ENCODE data around the gene PCBP2. TPM values are rescaled to one million over a fixed set of nuclear protein-coding genes. Genes with fewer than 3 reads are reported as not detected.

PCBP2 gene
- polyA plus RNA-seq, 1 experiment = 286 TPM

DNA sequence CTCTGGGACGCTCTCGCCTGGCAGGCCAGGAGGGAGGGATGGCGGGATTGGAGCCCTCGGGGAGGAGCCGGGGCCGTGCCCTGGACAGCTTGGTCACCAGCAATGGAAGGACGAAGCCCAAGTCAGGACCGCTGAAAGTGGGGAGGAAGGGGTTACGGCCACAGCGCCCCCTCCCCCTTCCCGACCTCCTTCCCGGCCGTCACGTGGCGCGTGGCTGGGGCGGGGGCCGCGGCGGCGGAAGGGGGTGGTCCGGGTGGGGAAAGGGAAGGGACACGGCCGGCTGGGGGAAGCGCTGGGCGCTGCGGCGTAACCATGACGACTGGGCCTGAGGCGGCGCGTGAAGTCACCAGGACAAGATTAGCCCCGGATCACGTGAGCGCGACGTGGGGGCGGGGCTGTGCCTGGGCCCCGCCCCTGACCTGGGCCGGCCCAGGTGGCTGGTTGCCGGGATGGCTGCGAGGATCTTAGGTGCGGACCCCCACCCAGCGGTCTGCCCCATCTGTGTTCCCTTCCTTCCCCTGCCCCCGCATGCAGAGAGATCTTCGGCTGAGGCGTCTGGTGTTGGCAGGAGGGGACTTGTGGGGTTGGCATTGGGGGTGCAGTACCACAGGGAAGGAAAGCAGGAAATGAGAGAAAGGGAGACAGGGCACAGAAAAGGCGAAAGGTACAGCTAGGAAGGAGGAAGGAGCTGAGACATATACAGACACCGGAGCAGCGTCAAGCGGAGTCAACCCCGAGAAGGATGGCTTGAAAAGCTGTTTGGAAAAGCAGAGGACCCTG lies 41.1 kb downstream of the PCBP2 start:
- ChIA-PET CTCF (interaction anchor here (1.7 to 2.1 kb wide), 2 partner anchors 16 to 171 kb away, joined by 4 to 5 read pairs; no protein-coding TSS in a partner anchor), POLR2A (interaction anchor here (1.1 to 1.7 kb wide), 5 partner anchors 7 to 21 kb away, joined by 4 to 14 read pairs (median 7); partner anchors contain the start of gene TARBP2)
- TF ChIP-seq, protein P1, sequence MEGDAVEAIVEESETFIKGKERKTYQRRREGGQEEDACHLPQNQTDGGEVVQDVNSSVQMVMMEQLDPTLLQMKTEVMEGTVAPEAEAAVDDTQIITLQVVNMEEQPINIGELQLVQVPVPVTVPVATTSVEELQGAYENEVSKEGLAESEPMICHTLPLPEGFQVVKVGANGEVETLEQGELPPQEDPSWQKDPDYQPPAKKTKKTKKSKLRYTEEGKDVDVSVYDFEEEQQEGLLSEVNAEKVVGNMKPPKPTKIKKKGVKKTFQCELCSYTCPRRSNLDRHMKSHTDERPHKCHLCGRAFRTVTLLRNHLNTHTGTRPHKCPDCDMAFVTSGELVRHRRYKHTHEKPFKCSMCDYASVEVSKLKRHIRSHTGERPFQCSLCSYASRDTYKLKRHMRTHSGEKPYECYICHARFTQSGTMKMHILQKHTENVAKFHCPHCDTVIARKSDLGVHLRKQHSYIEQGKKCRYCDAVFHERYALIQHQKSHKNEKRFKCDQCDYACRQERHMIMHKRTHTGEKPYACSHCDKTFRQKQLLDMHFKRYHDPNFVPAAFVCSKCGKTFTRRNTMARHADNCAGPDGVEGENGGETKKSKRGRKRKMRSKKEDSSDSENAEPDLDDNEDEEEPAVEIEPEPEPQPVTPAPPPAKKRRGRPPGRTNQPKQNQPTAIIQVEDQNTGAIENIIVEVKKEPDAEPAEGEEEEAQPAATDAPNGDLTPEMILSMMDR (IDR thresholded peaks at IDR 0.05; ENCODE audit: low read depth, low read length) = no peak
- H3K27me3 ChIP-seq (ENCODE audit: control insufficient read depth, insufficient read depth, low read length) = no peaks in the 10 kb centered on the region
- H3K27ac ChIP-seq (ENCODE audit: low read depth, low read length) = peak overlapping the region; percentile 65
- peak overlapping the region; percentile 60 for H3K4me3 ChIP-seq (ENCODE audit: low read depth, low read length)
- no peaks in the 10 kb centered on the region for H3K9me3 ChIP-seq (ENCODE audit: control insufficient read depth, insufficient read depth, low read length)
- no peak for DNase-seq (ENCODE audit: low read depth, low spot score)

DNA sequence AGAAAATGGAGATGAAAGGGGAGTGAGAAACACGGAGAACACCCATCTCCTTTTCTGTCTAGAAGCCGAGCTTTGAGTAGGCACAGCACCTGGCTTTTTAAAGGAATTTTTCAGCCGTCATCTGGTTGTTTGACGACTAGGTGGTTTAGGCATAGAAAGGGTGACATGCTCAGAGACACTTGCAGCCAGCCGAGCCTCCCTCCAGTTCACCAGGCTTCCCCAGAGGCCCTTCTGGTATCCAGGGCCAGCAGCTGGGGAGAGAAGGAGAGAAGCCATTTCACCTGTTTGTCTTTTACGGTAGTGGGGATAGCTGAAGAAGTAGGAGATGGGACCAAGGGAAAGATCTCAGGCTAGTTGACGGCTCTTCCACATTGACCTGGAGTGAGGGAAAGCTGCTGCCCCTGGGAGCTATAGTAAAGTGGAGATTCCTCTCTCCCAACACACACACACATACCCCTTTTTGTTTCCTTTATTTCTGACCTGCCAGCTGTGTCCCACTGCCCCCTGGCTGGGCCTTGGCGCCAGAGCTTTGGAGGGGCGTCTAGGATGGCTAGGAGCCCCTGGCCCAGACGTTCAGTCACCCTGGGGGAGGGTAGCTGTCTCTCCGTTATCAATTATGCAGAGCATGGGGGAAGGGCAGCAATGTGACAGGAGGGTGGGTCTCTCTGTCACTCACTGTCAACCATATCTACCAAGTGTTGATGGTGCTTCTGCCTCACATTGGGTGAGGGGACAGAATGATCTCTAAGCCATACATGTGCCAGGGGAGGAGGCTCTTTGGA lies 41.9 kb downstream of the PCBP2 start:
- Histone ChIP-seq H3K27me3 (ENCODE audit: control insufficient read depth, insufficient read depth, low read length) (no peaks in the 10 kb centered on the region), H3K9me3 (ENCODE audit: control insufficient read depth, insufficient read depth, low read length) (no peaks in the 10 kb centered on the region), H3K27ac (ENCODE audit: low read depth, low read length) (peak overlapping the region; percentile 65), H3K4me3 (ENCODE audit: low read depth, low read length) (peak overlapping the region; percentile 60)
- TF ChIP-seq, protein P1 (IDR thresholded peaks at IDR 0.05; ENCODE audit: low read depth, low read length) = no peak
- no peak for DNase-seq (ENCODE audit: low read depth, low spot score)
- ChIA-PET POLR2A (interaction anchor here (1.7 kb wide), 1 partner anchor 12 kb away, joined by 7 read pairs; no protein-coding TSS in a partner anchor), CTCF (interaction anchor here (0.6 to 2.1 kb wide), 4 partner anchors 15 to 173 kb away, joined by 3 to 5 read pairs (median 4); no protein-coding TSS in a partner anchor)

DNA sequence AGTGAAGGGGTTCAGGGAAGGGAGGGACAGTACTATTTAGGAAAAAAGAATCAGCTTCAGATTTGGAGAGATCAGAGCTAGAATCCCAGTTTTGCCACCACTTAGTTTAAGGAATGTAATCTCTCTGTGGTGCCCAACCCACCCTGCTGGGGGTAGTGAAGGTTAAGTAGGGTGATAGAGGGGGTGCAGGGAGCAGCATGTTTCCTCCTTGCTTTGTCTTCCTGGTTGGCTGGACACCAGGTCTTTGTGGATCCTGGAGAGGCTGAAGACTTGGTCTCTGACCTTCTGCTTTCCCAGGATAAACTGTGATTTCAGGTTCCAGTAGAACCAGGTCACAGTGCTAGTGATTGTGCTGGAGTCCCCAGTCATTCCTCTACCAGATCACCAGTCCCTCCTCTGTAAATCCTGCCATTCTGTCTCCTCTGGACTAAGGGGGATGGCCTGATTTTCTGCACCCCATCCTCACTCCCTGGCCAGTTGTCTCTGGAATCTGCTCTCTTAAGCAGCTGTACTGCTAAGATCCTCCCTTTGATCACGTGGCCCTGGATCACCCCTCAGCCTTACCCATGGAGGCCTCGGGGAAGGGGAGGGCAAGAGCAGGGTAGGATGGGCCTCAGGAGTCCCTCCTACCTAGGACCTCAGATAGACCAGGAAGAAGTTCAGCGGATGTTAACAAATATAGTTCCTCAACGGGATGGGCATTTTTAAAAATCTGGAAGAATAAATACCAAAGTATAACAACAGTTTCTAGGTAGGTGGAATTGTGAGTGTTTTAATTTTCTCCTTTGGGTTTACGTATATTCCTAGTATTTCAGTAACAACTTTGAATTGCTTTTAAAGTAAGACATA lies 44.2 kb downstream of the PCBP2 start:
- CTCF ChIA-PET = interaction anchor here (1.2 kb wide), 1 partner anchor 144 kb away, joined by 3 read pairs; no protein-coding TSS in a partner anchor

DNA sequence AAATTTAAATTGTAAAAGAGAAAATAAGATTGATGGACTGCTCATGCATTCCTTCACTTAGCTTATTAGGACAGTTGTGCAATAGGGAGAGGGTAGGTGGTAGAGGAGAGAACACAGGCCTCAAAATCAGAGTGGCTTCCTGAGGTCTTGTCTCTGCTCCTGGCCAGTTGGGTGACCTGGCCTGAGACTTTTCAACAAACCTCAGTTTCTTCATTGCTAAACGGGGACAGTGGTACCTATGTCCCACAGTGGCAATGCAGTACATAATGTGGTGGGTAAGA lies 44.8 kb downstream of the PCBP2 start:
- no peaks in the 10 kb centered on the region for H3K27me3 ChIP-seq (ENCODE audit: control insufficient read depth, insufficient read depth, low read length)
- no peaks in the 10 kb centered on the region; the same call in 1 of the 2 replicates for H3K9me3 ChIP-seq (ENCODE audit: control insufficient read depth, insufficient read depth, low read length)
- no peak for DNase-seq (ENCODE audit: low read depth, low spot score)
- CTCF ChIA-PET = no interaction called here
- TF ChIP-seq, protein P1 (IDR thresholded peaks at IDR 0.05; ENCODE audit: low read depth, low read length) = no peak
- H3K4me3 ChIP-seq (ENCODE audit: low read depth, low read length) = peak overlapping the region; percentile 35
- POLR2A ChIA-PET = interaction anchor here (1.0 to 1.3 kb wide), 3 partner anchors 15 to 55 kb away, joined by 3 to 4 read pairs (median 3); partner anchors contain the start of gene PRR13
- H3K27ac ChIP-seq (ENCODE audit: low read depth, low read length) = peak overlapping the region; percentile 39

More for the DNA sequence above, 44.2 kb downstream of the PCBP2 start:
- POLR2A ChIA-PET = interaction anchor here (1.0 to 1.3 kb wide), 3 partner anchors 14 to 55 kb away, joined by 3 to 4 read pairs (median 3); partner anchors contain the start of gene PRR13
- Histone ChIP-seq H3K9me3 (ENCODE audit: control insufficient read depth, insufficient read depth, low read length) (no peaks in the 10 kb centered on the region), H3K4me3 (ENCODE audit: low read depth, low read length) (peak overlapping the region; percentile 18; the same call in 1 of the 2 replicates), H3K27me3 (ENCODE audit: control insufficient read depth, insufficient read depth, low read length) (no peaks in the 10 kb centered on the region), H3K27ac (ENCODE audit: low read depth, low read length) (peak overlapping the region; percentile 47)
- TF ChIP-seq, protein P1 (IDR thresholded peaks at IDR 0.05; ENCODE audit: low read depth, low read length) = no peak
- peak; percentile 71 for DNase-seq (ENCODE audit: low read depth, low spot score)
